Gastroesophageal sphincter (tissue), 4 donors: Measurements from ENCODE around the gene RPS21. TPM values are rescaled to one million over a fixed set of nuclear protein-coding genes. Genes with fewer than 3 reads are reported as not detected.

ENCODE experiments used
- ATAC-seq: fragments of 150-250 bp; one replicate; pipeline ENCODE4 v1.9.1; 2016; ENCODE audit warnings: mild to moderate bottlenecking, moderate library complexity
- H3K27ac ChIP-seq, 4 donors: fragments of 200-600 bp; sonication (generic) in 3 of 4; 1 replicate in 3 of 4; 2 replicates in 1 of 4; pipeline ENCODE4 v1.5.1; 2016 to 2019
- H3K27me3 ChIP-seq: fragments of 200-600 bp; sonication (generic); one replicate; pipeline ENCODE4 v1.5.1; 2019
- H3K36me3 ChIP-seq, 2 donors: fragments of 200-600 bp; sonication (generic); one replicate each; pipeline ENCODE4 v1.5.1; 2019; ENCODE audit warnings: control low read depth in 1 of 2
- H3K4me1 ChIP-seq, 3 donors: fragments of 200-600 bp; sonication (generic); 1 replicate in 2 of 3; 2 replicates in 1 of 3; pipeline ENCODE4 v1.5.1; 2016 to 2019; ENCODE audit warnings: control low read depth in 2 of 3
- H3K4me3 ChIP-seq, 2 donors: fragments of 200-600 bp; sonication (generic); one replicate each; pipeline ENCODE4 v1.5.1; 2019; ENCODE audit warnings: mild to moderate bottlenecking in 1 of 2, moderate library complexity in 1 of 2
- H3K9me3 ChIP-seq, 3 donors: fragments of 200-600 bp; sonication (generic); one replicate each; pipeline ENCODE4 v1.5.1; 2017 to 2019; ENCODE audit warnings: control low read depth in 2 of 3
- EP300 ChIP-seq: sonication (generic); formaldehyde crosslinking; IDR thresholded peaks from one replicate; pipeline ENCODE4 v1.6.1; 2017; ENCODE audit warnings: antibody characterized with exemption, mild to moderate bottlenecking
- POLR2A ChIP-seq, 2 donors: fragments of 450-650 bp; IDR thresholded peaks; one replicate each; pipeline ENCODE4 v1.6.1; 2017; ENCODE audit warnings: antibody characterized with exemption in 2 of 2, mild to moderate bottlenecking in 2 of 2, moderate library complexity in 1 of 2
- POLR2AphosphoS5 ChIP-seq: sonication (generic); formaldehyde crosslinking; IDR thresholded peaks from one replicate; pipeline ENCODE4 v1.6.1; 2017; ENCODE audit warnings: antibody characterized with exemption
- whole genome bisulfite sequencing, 2 donors: methylation state at CpG; one replicate each; pipeline ENCODE4 v1.1.5; 2018; ENCODE audit warnings: low coverage in 1 of 2; 5-methylcytosine and 5-hydroxymethylcytosine counted together
- total RNA-seq, 4 donors: library from RNA; depleted of rRNA; stranded (reverse); fragments of >200 nt; gene quantifications; one replicate each; pipeline ENCODE4 v1.1.0, GENCODE V29; 2016
- TF ChIP-seq, protein P1 (sequence below), 4 experiments: fragments of 200-600 bp in 2 of 4; fragments of 450-650 bp in 2 of 4; sonication (generic) in 1 of 4; IDR thresholded peaks; one replicate each; pipeline ENCODE4 v1.5.1; 2017 to 2019; ENCODE audit warnings: antibody characterized with exemption in 4 of 4, mild to moderate bottlenecking in 2 of 4, moderate library complexity in 2 of 4

The RPS21 gene
- total RNA-seq, 4 donors from 2014 or later = 383 to 2,881 (median 2,372) TPM

DNA sequence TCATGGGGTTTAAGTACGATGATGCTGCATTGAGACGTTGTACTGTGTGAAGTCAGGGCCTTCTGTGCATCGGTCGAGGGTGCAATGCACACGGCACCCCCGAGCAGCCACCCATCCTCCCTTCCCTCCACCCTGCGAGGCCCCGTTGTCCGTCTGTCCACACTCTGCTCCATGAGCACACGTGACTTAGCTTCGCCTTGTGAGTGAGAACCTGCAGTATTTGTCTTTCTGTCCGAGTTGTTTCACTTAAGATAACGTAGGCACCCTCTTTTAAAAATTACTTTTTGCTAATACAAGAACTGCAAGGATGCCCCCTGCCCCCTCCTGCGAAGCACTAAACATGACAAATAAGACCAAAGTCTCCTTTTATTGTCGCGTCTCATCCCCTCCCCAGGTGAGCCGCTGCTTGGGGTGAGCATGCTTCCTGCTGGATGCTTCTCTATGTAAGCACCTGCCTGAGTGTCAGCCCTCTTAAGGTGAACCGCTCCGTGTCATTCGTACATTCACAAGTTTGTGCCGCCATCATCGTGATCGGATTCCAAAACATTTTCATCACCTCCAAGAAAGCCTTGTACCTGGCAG lies 44.1 kb downstream of the RPS21 start:
- H3K9me3 ChIP-seq = no peaks in the 10 kb centered on the region
- ATAC-seq = no peak
- TF ChIP-seq POLR2AphosphoS5 = no peak
- no peak for TF ChIP-seq POLR2A (IDR thresholded peaks at IDR 0.05)
- TF ChIP-seq, protein P1, sequence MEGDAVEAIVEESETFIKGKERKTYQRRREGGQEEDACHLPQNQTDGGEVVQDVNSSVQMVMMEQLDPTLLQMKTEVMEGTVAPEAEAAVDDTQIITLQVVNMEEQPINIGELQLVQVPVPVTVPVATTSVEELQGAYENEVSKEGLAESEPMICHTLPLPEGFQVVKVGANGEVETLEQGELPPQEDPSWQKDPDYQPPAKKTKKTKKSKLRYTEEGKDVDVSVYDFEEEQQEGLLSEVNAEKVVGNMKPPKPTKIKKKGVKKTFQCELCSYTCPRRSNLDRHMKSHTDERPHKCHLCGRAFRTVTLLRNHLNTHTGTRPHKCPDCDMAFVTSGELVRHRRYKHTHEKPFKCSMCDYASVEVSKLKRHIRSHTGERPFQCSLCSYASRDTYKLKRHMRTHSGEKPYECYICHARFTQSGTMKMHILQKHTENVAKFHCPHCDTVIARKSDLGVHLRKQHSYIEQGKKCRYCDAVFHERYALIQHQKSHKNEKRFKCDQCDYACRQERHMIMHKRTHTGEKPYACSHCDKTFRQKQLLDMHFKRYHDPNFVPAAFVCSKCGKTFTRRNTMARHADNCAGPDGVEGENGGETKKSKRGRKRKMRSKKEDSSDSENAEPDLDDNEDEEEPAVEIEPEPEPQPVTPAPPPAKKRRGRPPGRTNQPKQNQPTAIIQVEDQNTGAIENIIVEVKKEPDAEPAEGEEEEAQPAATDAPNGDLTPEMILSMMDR (IDR thresholded peaks at IDR 0.05) = no peak
- no peak for TF ChIP-seq EP300
- H3K4me3 ChIP-seq = no peak overlapping the region
- no peak overlapping the region for H3K27ac ChIP-seq
- H3K4me1 ChIP-seq = peaks cover 0 to 19% (median 4%) of the 10 kb centered on the region in 3 donors
- 64 to 67% methylated on average over 16 to 23 of the region's 23 CpGs for WGBS, 2 donors
- H3K36me3 ChIP-seq = no peaks in the 10 kb centered on the region
- peaks cover 19% of the 10 kb centered on the region for H3K27me3 ChIP-seq

DNA sequence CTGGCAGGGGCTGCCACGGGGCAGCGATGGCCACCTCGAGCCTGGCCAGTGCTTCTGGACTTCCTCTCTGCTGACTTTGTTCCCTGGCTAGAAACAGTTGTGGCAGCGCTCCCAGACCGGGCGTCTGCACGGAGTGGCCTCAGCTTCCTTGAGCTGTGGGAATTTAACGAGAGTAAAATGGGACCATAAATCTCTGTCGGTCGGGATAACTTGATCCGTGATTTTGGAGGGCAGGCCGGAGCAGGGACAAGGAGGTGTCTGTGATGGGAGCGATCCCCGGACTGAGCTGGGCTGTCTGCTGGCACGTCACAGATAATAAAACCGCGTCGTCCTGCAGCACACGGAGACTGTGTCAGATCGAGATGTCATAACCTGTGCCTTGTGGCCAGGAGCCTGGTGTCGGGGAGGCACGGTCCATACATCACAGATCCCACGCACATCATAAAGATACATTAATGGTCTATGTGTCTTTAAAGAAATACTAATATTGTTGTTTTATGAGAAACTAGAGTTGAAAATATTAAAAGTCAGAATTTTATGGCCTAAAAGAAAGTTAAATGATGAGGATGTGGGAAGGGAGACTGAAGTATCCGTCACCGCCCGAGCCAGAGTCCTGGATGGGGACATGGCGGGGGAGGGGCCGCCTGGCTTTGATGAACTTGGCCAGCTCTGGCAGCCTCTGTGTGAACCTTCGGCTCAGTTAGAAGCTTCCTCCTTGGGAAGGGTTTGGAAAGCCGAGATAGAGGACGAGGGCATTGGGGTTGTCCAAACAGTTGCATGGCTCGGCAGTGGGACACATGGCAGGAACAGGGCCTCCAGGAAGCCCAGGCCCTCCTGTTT lies 47.0 kb downstream of the RPS21 start:
- WGBS, 2 donors = 20 to 25% methylated on average over 15 to 18 of the region's 32 CpGs
- Histone ChIP-seq H3K36me3 (no peaks in the 10 kb centered on the region), H3K27me3 (peaks cover 4% of the 10 kb centered on the region), H3K4me1 (peaks cover 0 to 39% (median 12%) of the 10 kb centered on the region in 3 donors), H3K4me3 (peak overlapping the region in 1 of 2 donors; percentile 12), H3K9me3 (no peaks in the 10 kb centered on the region), H3K27ac (peak overlapping the region in 3 of 4 donors; percentile 15 to 29 (median 28))
- no peak for TF ChIP-seq POLR2AphosphoS5
- TF ChIP-seq, protein P1 (IDR thresholded peaks at IDR 0.05) = no peak
- TF ChIP-seq EP300 = no peak
- peak; percentile 68 for ATAC-seq

DNA sequence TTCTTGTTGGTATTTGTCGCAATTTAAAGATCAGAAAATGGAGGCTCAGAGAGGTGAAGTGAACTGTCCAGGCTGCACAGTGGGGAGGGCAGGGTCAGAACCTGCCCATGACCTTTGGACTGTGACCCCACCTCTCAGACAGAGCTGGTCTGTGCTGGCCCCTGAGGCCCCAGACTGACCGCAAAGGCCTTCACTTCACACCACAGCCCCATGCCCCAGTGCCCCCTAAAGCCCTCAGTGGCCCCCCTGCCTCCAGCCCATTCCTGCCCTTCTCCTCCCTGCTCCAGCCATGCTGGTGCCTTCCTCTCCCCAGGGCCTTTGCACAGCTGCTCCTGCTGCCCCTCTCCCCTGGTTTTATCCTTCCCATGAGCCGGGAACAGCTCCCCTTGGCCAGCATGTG lies 49.8 kb downstream of the RPS21 start:
- Histone ChIP-seq H3K27me3 (peaks cover 15% of the 10 kb centered on the region), H3K36me3 (no peaks in the 10 kb centered on the region), H3K27ac (no peak overlapping the region), H3K4me1 (peaks cover 0 to 39% (median 12%) of the 10 kb centered on the region in 3 donors), H3K9me3 (no peaks in the 10 kb centered on the region), H3K4me3 (no peak overlapping the region)
- TF ChIP-seq POLR2A (IDR thresholded peaks at IDR 0.05) = no peak
- TF ChIP-seq EP300 = no peak
- TF ChIP-seq, protein P1 (IDR thresholded peaks at IDR 0.05) = no peak
- TF ChIP-seq POLR2AphosphoS5 = no peak
- ATAC-seq = no peak
- WGBS, 2 donors = 100% methylated on average over 1 of the region's 3 CpGs

DNA sequence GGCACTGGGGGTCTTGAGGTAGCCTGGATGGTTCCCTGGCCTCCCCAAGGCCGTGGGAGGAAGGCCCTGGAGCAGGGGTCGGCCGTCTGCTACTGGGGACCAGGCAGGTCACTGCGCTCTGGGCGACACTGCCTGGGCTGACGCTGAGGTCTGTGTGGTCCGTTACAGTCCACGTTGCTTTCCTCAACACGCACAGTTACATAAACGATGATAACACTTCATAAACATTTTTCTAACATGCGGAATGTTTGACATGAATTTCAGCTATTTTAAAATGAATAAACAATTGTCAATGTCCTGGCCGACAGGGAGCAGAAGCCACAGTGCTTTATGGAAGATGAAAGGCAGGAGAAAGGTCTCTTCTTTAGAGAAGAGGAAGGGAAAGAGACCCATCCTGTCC lies 50.6 kb downstream of the RPS21 start:
- WGBS, 2 donors = 19 to 28% methylated on average over 3 to 7 of the region's 12 CpGs
- Histone ChIP-seq H3K27ac (peak overlapping the region in 3 of 4 donors; percentile 56 to 72 (median 68)), H3K4me3 (no peak overlapping the region), H3K4me1 (peaks cover 0 to 39% (median 12%) of the 10 kb centered on the region in 3 donors), H3K27me3 (peaks cover 15% of the 10 kb centered on the region), H3K9me3 (no peaks in the 10 kb centered on the region), H3K36me3 (no peaks in the 10 kb centered on the region)
- ATAC-seq = no peak
- TF ChIP-seq POLR2A (IDR thresholded peaks at IDR 0.05) (no peak), POLR2AphosphoS5 (no peak), EP300 (no peak)
- TF ChIP-seq, protein P1 (IDR thresholded peaks at IDR 0.05) = no peak
